Stomach (tissue), 9 donors: ENCODE measurements around the gene COPS9. TPM values are rescaled to one million over a fixed set of nuclear protein-coding genes. Genes with fewer than 3 reads are reported as not detected.

ENCODE experiments used
- DNase-seq, 2 donors: peaks; one replicate each; pipeline versions ENCODE4 v3.0.0 to v3.0.0-alpha.2; 2013 to 2019
- H3K27ac ChIP-seq, 5 donors: fragments of 200-600 bp in 4 of 5; sonication (generic) in 4 of 5; one replicate each; pipeline ENCODE4 v1.5.1; 2013 to 2019; ENCODE audit warnings: mild to moderate bottlenecking in 1 of 5, moderate library complexity in 1 of 5
- H3K27me3 ChIP-seq, 3 donors: fragments of 200-600 bp; sonication (generic); one replicate each; pipeline ENCODE4 v1.5.1; 2017 to 2019; ENCODE audit warnings: mixed run types in 1 of 3
- H3K36me3 ChIP-seq, 4 donors: fragments of 200-600 bp; sonication (generic); 1 replicate in 3 of 4; 2 replicates in 1 of 4; pipeline ENCODE4 v1.5.1; 2016 to 2019
- H3K4me1 ChIP-seq, 4 donors: fragments of 200-600 bp; sonication (generic); one replicate each; pipeline ENCODE4 v1.5.1; 2016 to 2019
- H3K4me3 ChIP-seq, 4 donors: fragments of 200-600 bp; sonication (generic) in 3 of 4; one replicate each; pipeline ENCODE4 v1.5.1; 2016 to 2019; ENCODE audit warnings: mild to moderate bottlenecking in 1 of 4
- H3K9me3 ChIP-seq, 4 donors: fragments of 200-600 bp; sonication (generic); one replicate each; pipeline ENCODE4 v1.5.1; 2016 to 2019
- CTCF ChIP-seq, 7 experiments: fragments of 450-650 bp in 4 of 7; fragments of 200-600 bp in 3 of 7; sonication (generic) in 3 of 7; IDR thresholded peaks; one replicate each; pipeline ENCODE4 v1.5.1; 2016 to 2019; ENCODE audit warnings: antibody characterized with exemption in 7 of 7, control low read depth in 2 of 7, mild to moderate bottlenecking in 1 of 7
- EP300 ChIP-seq: sonication (generic); formaldehyde crosslinking; IDR thresholded peaks from one replicate; pipeline ENCODE4 v1.6.1; 2017; ENCODE audit warnings: antibody characterized with exemption
- POLR2A ChIP-seq, 4 donors: fragments of 450-650 bp; IDR thresholded peaks; one replicate each; pipeline ENCODE4 v1.6.1; 2016; ENCODE audit warnings: antibody characterized with exemption in 4 of 4, control low read depth in 2 of 4, mild to moderate bottlenecking in 1 of 4, moderate library complexity in 1 of 4
- POLR2AphosphoS5 ChIP-seq, 3 donors: sonication (generic); formaldehyde crosslinking; IDR thresholded peaks; one replicate each; pipeline ENCODE4 v1.6.1; 2016; ENCODE audit warnings: antibody characterized with exemption in 3 of 3
- WGBS, 5 donors: extraction: QIAGEN DNeasy Blood & Tissue Kit in 3 of 5; methylation state at CpG; one replicate each; pipeline versions ENCODE4 v1.1.5 to v1.1.7; 2013 to 2018; 5-methylcytosine and 5-hydroxymethylcytosine counted together
- intact Hi-C: fragments of 100-400 bp; cut with DNase I; formaldehyde crosslinking; loops from one replicate; pipeline ENCODE4 v1.15.1; 2023; ENCODE audit warnings: low total_unique reads
- polyA plus RNA-seq, 3 donors: library from polyadenylated mRNA; stranded (reverse); fragments of 200-250 nt; gene quantifications; one replicate each; pipeline ENCODE4 v1.2.3, GENCODE V29; 2013
- total RNA-seq, 5 donors: library from RNA; depleted of rRNA; stranded (reverse); fragments of >200 nt; gene quantifications; one replicate each; pipeline versions ENCODE4 v1.1.0 to v1.2.3, GENCODE V29; 2014 to 2016
- donor health status: healthy with polysubstance abuse.
- donor health status: Bipolar disorder and iron deficiency.
- donor health status: healthy.

The COPS9 gene
- total and polyA plus RNA-seq, 8 donors = 40.6 to 582 (median 136) TPM

- 83 to 91% (median 84%) methylated on average over 4 to 10 of the region's 10 CpGs for WGBS, 5 donors
- no peak for DNase-seq
These were observed 28.9 kb upstream of the COPS9 start for GRCh38 chr2:240165034-240165433.

GRCh38 chr2:240164586-240164985 is 28.5 kb upstream of the COPS9 start:
- WGBS, 5 donors = 53 to 66% (median 56%) methylated on average over 5 of the region's 5 CpGs
- intact Hi-C loops = no loop called here

More at GRCh38 chr2:240165034-240165433, 28.9 kb upstream of the COPS9 start:
- H3K9me3 ChIP-seq = no peaks in the 10 kb centered on the region
- no peak overlapping the region for H3K4me3 ChIP-seq
- no peak overlapping the region for H3K27ac ChIP-seq
- intact Hi-C loops = no loop called here
- peaks cover 0 to 66% (median 17%) of the 10 kb centered on the region in 3 donors for H3K27me3 ChIP-seq
- H3K4me1 ChIP-seq = peaks cover 0 to 4% (median 2%) of the 10 kb centered on the region in 4 donors
- no peaks in the 10 kb centered on the region for H3K36me3 ChIP-seq
- no peak for TF ChIP-seq EP300
- no peak for TF ChIP-seq POLR2A (IDR thresholded peaks at IDR 0.05)
- no peak for TF ChIP-seq CTCF (IDR thresholded peaks at IDR 0.05)
- TF ChIP-seq POLR2AphosphoS5 (IDR thresholded peaks at IDR 0.05) = no peak

GRCh38 chr2:240163844-240164574 is 27.9 kb upstream of the COPS9 start:
- Histone ChIP-seq H3K27ac (no peak overlapping the region), H3K9me3 (no peaks in the 10 kb centered on the region), H3K36me3 (no peaks in the 10 kb centered on the region), H3K4me1 (no peaks in the 10 kb centered on the region), H3K27me3 (peaks cover 0 to 65% (median 17%) of the 10 kb centered on the region in 3 donors), H3K4me3 (no peak overlapping the region)
- no peak for DNase-seq
- intact Hi-C loops = no loop called here
- WGBS, 5 donors = 75 to 91% (median 86%) methylated on average over 4 of the region's 4 CpGs
- TF ChIP-seq POLR2A (IDR thresholded peaks at IDR 0.05) (no peak), EP300 (no peak), POLR2AphosphoS5 (IDR thresholded peaks at IDR 0.05) (no peak), CTCF (IDR thresholded peaks at IDR 0.05) (no peak)

More at GRCh38 chr2:240164586-240164985, 28.5 kb upstream of the COPS9 start:
- no peaks in the 10 kb centered on the region for H3K9me3 ChIP-seq
- no peak overlapping the region for H3K27ac ChIP-seq
- no peaks in the 10 kb centered on the region for H3K4me1 ChIP-seq
- TF ChIP-seq POLR2AphosphoS5 (IDR thresholded peaks at IDR 0.05) = no peak
- TF ChIP-seq EP300 = no peak
- no peak for TF ChIP-seq POLR2A (IDR thresholded peaks at IDR 0.05)
- no peak for TF ChIP-seq CTCF (IDR thresholded peaks at IDR 0.05)
- peaks cover 0 to 66% (median 17%) of the 10 kb centered on the region in 3 donors for H3K27me3 ChIP-seq
- H3K36me3 ChIP-seq = no peaks in the 10 kb centered on the region
- DNase-seq = no peak
- H3K4me3 ChIP-seq = no peak overlapping the region

- Histone ChIP-seq H3K27me3 (peaks cover 0 to 56% (median 17%) of the 10 kb centered on the region in 3 donors), H3K4me1 (no peaks in the 10 kb centered on the region), H3K36me3 (no peaks in the 10 kb centered on the region), H3K4me3 (no peak overlapping the region), H3K9me3 (no peaks in the 10 kb centered on the region), H3K27ac (no peak overlapping the region)
- intact Hi-C loops = no loop called here
- no peak for DNase-seq
- 70 to 78% (median 73%) methylated on average over 15 to 16 of the region's 16 CpGs for WGBS, 5 donors
- TF ChIP-seq POLR2A (IDR thresholded peaks at IDR 0.05) (no peak), EP300 (no peak), CTCF (IDR thresholded peaks at IDR 0.05) (no peak), POLR2AphosphoS5 (IDR thresholded peaks at IDR 0.05) (no peak)
These were observed 27.0 kb upstream of the COPS9 start for GRCh38 chr2:240162939-240163714.
